ENCODE measurements around the gene UNC45A. TPM values are rescaled to one million over a fixed set of nuclear protein-coding genes. Genes with fewer than 3 reads are reported as not detected.
"Not testable (repeated sequence)": the region's sequence is repeated elsewhere in the genome, so short reads cannot be mapped to it uniquely, and the experiment has no call there.

The UNC45A gene
- polyA plus RNA-seq, 3 donors, result 29.3 to 42.6 (median 30.4) TPM

- H3K9me3 Mint-ChIP-seq; H2AFZ ChIP-seq (ENCODE audit: insufficient read depth, low read depth, low read length, poor library complexity, severe bottlenecking); H3K27me3 Mint-ChIP-seq (ENCODE audit: low read depth in 3 of 3); H3K27me3 ChIP-seq (ENCODE audit: control insufficient read depth in 2 of 2, insufficient read depth in 2 of 2, low read length in 2 of 2); H3K9ac ChIP-seq (ENCODE audit: insufficient read depth, low read length, poor library complexity, severe bottlenecking); H3K9me3 ChIP-seq (replicated peaks in 1 of 2; ENCODE audit: control insufficient read depth in 1 of 2, insufficient read depth in 1 of 2, low read length in 2 of 2): not testable (repeated sequence)
- peak overlapping the region in 1 of 3 experiments; percentile 30 for H3K4me3 ChIP-seq (replicated peaks in 1 of 3; ENCODE audit: low read depth in 2 of 3, low read length in 3 of 3)
- DNase-seq, result peak; percentile 75 to 88 (median 86)
- intact Hi-C loops (cut with micrococcal nuclease), result loop anchor here in 1 of 2 donors (5.0 kb wide), 1 partner anchor 35 kb away; the partner anchor contains the start of gene HDDC3
- H3K79me2 ChIP-seq (ENCODE audit: insufficient read depth, low read length), result peaks cover 16% of the 10 kb centered on the region
- H3K27ac ChIP-seq (ENCODE audit: low read depth in 1 of 2, low read length in 2 of 2), result peak overlapping the region; percentile 68 to 80
- H3K4me3 Mint-ChIP-seq, result peak overlapping the region in 1 of 2 donors; percentile 63
- H3K36me3 ChIP-seq (replicated peaks in 1 of 2; ENCODE audit: control insufficient read depth in 1 of 2, insufficient read depth in 2 of 2, low read length in 2 of 2), result peaks cover 39 to 40% of the 10 kb centered on the region in 2 donors
- TF ChIP-seq CTCF (IDR thresholded peaks at IDR 0.05), result peak; percentile 18
- WGBS (ENCODE audit: insufficient coverage), result 50% methylated on average over 2 of the region's 14 CpGs
- H3K4me1 ChIP-seq (ENCODE audit: control insufficient read depth in 1 of 2, insufficient read depth in 2 of 2, low read length in 2 of 2), result peaks cover 42 to 50% of the 10 kb centered on the region in 2 donors
- peaks cover 57% of the 10 kb centered on the region for H4K20me1 ChIP-seq (ENCODE audit: insufficient read depth, low read length)
- H3K27ac Mint-ChIP-seq, result peak overlapping the region; percentile 85 to 94 (median 89)
- peaks cover 33 to 45% of the 10 kb centered on the region in 2 donors for H3K36me3 Mint-ChIP-seq
- H3K4me2 ChIP-seq (replicated peaks; ENCODE audit: extremely low read depth, low read length, poor library complexity, severe bottlenecking), result peak overlapping the region; percentile 17
- peaks cover 42% of the 10 kb centered on the region for H3K4me1 Mint-ChIP-seq
Observed at GRCh38 chr15:90897131-90897655, 37.9 kb upstream of the UNC45A start.

GRCh38 chr15:90901175-90902039 lies 33.7 kb upstream of the UNC45A start:
- Histone ChIP-seq H4K20me1 (ENCODE audit: insufficient read depth, low read length) (peaks cover 43% of the 10 kb centered on the region), H3K36me3 (replicated peaks in 1 of 2; ENCODE audit: control insufficient read depth in 1 of 2, insufficient read depth in 2 of 2, low read length in 2 of 2) (peaks cover 18 to 19% of the 10 kb centered on the region in 2 donors), H3K4me2 (replicated peaks; ENCODE audit: extremely low read depth, low read length, poor library complexity, severe bottlenecking) (peak overlapping the region; percentile 79), H3K9me3 (replicated peaks in 1 of 2; ENCODE audit: control insufficient read depth in 1 of 2, insufficient read depth in 1 of 2, low read length in 2 of 2) (no peaks in the 10 kb centered on the region), H3K4me1 (ENCODE audit: control insufficient read depth in 1 of 2, insufficient read depth in 2 of 2, low read length in 2 of 2) (peaks cover 30 to 39% of the 10 kb centered on the region in 2 donors), H3K27me3 (ENCODE audit: control insufficient read depth in 2 of 2, insufficient read depth in 2 of 2, low read length in 2 of 2) (no peaks in the 10 kb centered on the region), H3K4me3 (replicated peaks in 1 of 3; ENCODE audit: low read depth in 2 of 3, low read length in 3 of 3) (peak overlapping the region in 1 of 3 experiments; percentile 81), H3K79me2 (ENCODE audit: insufficient read depth, low read length) (peaks cover 20% of the 10 kb centered on the region), H2AFZ (ENCODE audit: insufficient read depth, low read depth, low read length, poor library complexity, severe bottlenecking) (no peak overlapping the region), H3K27ac (ENCODE audit: low read depth in 1 of 2, low read length in 2 of 2) (peak overlapping the region; percentile 77 to 80), H3K9ac (ENCODE audit: insufficient read depth, low read length, poor library complexity, severe bottlenecking) (peak overlapping the region; percentile 63)
- peaks cover 37% of the 10 kb centered on the region for H3K4me1 Mint-ChIP-seq
- no peak for TF ChIP-seq CTCF (IDR thresholded peaks at IDR 0.05)
- intact Hi-C loops (cut with micrococcal nuclease), result loop anchor here in 1 of 2 donors (2.0 kb wide), 1 partner anchor 33 kb away; the partner anchor contains the start of gene UNC45A
- peaks cover 0 to 9% (median 7%) of the 10 kb centered on the region in 3 donors for H3K27me3 Mint-ChIP-seq (ENCODE audit: low read depth in 3 of 3)
- H3K36me3 Mint-ChIP-seq, result peaks cover 18 to 24% of the 10 kb centered on the region in 2 donors
- no CpG with 5 or more reads among the region's 14 CpGs for WGBS (ENCODE audit: insufficient coverage)
- H3K4me3 Mint-ChIP-seq, result peak overlapping the region; percentile 81 to 86
- H3K27ac Mint-ChIP-seq, result peak overlapping the region in 6 of 7 donors; percentile 78 to 90 (median 88)
- DNase-seq, result no peak
- no peaks in the 10 kb centered on the region for H3K9me3 Mint-ChIP-seq

Data from CD14-positive monocyte (primary cell).